HS-27A (cell line): ENCODE results near the gene AHNAK.

Experiments
- DNase-seq: peaks from one replicate; pipeline ENCODE4 v3.0.0-alpha.2; 2012; ENCODE audit warnings: low read depth, missing footprints

The AHNAK gene

DNA sequence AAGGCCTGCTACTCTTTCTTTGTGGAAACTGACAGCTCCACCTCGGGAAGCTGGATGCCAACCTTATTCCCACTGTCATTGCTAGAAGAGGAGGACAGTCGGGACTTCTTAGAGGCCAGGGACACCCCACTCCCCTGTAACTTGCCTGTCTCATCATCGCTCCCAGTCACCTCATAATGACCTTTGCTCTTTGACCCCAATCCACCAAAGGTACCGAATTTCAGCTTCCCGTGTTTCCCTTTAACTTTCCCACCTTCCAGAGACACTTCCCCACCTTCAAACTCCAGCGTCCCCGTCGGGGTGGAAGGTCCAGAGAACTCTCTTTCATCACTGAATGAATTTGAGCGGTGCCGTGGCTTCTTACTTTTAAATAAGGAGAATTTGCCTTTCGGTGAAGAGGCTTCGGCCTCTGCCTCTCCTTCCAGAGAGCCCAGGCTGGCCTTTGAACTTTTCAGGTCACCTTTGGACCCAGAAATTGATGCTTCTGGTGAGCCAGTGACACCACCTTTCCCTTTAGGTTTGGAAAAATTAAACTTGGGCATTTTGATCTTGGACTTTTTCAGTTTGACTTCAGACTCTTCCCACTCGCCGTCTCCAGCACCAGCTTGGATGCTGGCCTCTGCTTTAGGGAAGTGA, 29.8 kb downstream of the AHNAK start:
- no peak for DNase-seq

DNA sequence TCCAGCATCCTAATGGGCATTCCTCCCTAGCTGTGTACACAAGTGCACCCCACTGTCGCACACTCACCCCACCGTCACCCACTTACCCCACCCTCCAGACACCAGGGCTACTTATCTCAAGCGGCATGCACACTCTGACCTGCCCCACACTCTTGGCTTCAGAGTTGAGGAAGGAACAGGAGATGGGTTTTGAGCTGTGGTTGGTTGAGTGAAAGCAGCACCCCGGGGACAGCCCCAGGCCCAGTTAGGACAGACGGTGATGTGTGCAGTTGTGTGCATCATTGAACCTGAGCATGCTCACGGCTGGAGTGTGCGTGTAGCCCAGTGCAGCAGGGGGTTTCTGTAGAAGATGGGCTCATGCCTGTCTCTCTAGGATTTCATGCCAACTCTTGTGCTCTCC, 32.5 kb downstream of the AHNAK start:
- no peak for DNase-seq

GRCh38 chr11:62513626-62514025, 33.0 kb downstream of the AHNAK start:
- DNase-seq, result no peak

- no peak for DNase-seq
Measured at GRCh38 chr11:62512961-62513360, 33.6 kb downstream of the AHNAK start.

- no peak for DNase-seq
Measured at GRCh38 chr11:62508336-62509058, 38.1 kb downstream of the AHNAK start.

GRCh38 chr11:62507125-62507422, 39.5 kb downstream of the AHNAK start:
- no peak for DNase-seq

GRCh38 chr11:62506413-62507124, 40.0 kb downstream of the AHNAK start:
- DNase-seq, result no peak

- no peak for DNase-seq
Measured at GRCh38 chr11:62505440-62506091, 41.0 kb downstream of the AHNAK start.

DNA sequence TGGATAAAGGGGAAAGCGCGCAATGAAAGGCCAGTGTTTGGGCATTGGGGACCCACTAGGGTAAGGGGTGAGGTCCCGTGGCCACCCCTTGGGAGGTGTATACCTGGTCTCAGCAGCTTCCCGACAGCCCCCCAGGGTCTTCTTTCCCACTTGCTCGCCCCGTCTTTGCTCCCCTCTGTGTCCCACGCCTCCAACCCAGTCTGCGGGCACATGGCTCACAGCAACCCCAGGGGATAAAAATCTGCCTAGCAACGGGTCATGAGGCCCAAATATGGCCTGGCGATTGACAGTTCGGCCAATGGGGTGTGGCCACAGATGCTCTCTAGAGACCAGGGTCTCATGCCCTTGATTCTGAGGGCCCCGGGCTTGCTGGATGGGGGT, 41.6 kb downstream of the AHNAK start:
- no peak for DNase-seq

DNA sequence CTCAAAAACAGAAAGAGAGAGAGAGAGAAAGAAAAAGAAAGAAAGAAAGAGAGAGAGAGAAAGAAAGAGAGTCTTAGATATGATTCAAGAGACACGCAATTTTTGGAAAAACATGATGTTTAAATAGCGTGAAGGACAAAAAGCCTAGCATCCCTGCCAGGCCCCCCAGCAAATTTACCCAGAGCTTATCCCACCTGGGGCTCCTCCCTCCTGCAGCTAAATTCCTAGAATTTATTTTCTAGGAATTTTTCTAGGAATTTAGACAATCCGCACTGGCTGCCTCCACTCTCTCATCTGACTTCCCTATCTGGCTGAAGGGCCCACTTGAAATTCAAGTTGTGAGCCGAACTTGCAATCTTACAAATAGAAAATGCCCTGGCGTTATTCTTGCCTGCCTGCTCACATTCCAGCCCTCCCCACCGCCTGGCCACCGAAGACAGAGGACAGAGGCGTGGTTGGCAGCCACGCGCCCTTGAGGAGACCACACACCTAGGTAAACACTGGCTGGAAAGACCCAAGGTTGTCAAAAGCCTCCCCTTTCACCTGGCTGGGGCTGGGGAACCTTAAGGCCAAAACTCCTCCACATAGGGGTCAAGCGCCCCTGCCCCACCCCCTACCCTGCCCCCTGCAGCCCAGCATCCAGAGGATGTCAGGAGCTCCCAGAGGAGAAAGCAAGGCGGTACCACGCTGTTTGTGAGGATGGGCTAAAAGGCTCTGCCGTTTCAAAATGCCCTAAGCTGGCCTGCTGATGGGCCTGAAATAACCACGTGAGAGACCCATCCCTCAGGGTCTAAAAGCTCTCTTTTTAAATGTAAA, 42.2 kb downstream of the AHNAK start:
- no peak for DNase-seq

DNA sequence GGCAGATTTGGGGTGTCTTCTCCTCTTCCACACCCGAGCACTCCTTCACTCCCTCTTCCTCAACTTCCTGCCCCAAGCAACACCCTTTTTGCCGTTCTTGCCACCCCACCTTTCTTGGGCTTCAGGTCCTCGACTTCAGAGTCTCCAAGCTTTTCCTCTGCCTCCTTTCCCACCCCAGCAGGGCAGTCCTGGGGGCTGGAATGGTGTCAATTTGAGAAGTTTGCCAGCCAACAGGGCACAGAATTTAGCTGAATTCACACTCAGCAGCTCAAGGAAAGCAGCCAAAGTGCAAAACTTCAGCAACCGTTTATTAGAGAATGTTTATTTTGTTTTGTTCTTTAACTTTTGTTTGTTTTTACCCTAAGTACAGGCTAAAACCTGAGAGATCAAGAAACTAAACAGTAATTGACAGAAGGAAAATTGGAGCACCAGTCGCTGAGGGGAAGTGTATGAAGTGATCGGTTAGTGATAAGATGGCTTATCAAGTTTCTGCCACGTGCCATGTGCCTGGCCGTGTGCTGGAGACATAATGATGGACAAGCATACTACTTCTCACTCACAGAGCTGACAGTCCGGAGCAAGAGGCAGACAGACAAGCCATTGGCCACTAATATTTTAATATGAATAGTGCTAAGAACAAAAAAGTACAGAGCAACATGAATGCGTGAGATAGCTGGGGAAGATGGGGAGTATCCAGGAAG, 44.4 kb downstream of the AHNAK start:
- no peak for DNase-seq

GRCh38 chr11:62501432-62501891, 45.1 kb downstream of the AHNAK start:
- DNase-seq, result no peak

- DNase-seq, result no peak
Measured at GRCh38 chr11:62500650-62501030, 46.0 kb downstream of the AHNAK start.

GRCh38 chr11:62499944-62500649, 46.5 kb downstream of the AHNAK start:
- no peak for DNase-seq

DNA sequence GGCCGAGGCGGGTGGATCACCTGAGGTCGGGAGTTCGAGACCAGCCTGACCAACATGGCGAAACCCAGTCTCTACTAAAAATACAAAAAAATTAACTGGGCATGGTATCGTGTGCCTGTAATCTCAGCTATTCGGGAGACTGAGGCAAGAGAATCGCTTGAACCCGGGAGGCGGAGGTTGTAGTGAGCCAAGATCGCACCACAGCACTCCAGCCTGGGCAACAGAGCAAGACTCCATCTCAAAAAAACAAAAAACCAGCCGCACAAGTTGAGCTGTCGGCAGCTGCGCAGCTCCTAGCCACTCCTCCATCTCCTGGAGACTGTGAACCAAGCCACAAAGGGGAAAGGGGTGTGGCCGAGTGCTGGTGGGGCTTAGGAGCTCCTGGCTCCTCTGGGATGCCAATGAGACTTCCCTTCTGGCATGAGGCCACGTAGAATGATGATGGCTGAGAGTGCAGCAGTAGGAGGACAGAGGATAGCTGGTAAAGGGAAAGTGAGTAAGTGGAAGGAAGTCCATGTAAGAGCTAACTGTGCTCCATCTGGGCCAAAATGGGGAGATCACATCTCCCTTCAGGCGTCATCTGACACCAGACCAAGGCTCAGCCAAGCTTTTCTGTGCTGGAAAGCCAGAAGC, 47.2 kb downstream of the AHNAK start:
- DNase-seq, result peak; percentile 75

GRCh38 chr11:62498492-62499286, 47.9 kb downstream of the AHNAK start:
- no peak for DNase-seq

DNA sequence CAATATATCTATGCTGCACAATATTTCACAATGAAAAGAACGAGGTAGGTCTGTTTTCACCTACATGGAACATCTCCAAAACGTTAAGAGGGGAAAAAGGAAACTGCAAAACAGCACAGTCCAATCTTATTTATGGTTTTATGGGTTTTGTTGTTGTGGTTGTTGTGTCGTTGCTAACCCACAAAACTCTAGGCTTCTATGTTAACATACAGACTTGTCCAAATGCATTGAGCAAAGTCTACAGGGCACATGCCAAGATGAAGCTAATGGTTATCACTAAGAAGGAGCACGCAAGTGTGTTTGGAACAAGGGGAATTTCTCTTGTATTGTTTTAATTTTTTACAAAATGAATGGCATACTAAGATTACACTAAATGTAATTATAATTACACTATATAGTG, 48.6 kb downstream of the AHNAK start:
- DNase-seq, result no peak

DNA sequence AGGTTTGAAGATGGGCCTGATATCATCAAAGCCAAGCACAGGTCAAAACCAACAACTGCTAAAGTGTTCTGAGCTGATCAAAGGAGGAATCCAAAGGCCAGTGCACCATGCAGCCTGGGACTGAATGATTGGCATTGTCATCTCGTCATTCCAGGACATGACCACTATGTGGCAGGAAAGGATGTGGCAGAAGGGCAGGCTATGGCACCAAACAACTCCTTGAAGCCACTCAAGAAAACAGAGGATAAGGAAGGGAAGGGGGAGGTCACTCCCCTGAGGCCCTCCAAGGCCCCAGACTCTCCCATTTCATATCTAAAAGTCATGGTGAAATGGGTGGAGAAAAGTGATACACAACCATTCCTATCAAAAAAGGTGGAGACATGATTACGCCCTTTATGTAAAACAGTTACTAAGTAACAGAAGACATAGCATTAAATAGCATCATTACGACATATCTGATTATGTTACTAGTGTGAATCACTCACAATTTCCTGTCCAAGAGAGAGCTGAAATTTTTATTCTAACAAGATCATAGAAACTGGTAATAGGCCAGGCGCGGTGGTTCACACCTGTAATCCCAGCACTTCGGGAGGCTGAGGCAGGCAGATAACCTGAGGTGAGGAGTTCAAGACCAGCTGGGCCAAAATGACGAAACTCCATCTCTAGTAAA, 49.3 kb downstream of the AHNAK start:
- peak; percentile 62 for DNase-seq

- no peak for DNase-seq
Measured at GRCh38 chr11:62496676-62497075, 49.9 kb downstream of the AHNAK start.
